Sigmoid colon (tissue), 4 donors: ENCODE data around the gene CLDN22.

Experiments used
- CTCF ChIP-seq, 4 experiments: fragments of 450-650 bp in 3 of 4; fragments of 200-600 bp in 1 of 4; IDR thresholded peaks; one replicate each; pipeline ENCODE4 v1.5.1; 2016 to 2019; ENCODE audit warnings: antibody characterized with exemption in 4 of 4, mild to moderate bottlenecking in 3 of 4, moderate library complexity in 2 of 4
- EP300 ChIP-seq, 4 donors: sonication (generic); formaldehyde crosslinking; IDR thresholded peaks; one replicate each; pipeline ENCODE4 v1.6.1; 2017; ENCODE audit warnings: antibody characterized with exemption in 4 of 4
- POLR2A ChIP-seq, 2 donors: fragments of 450-650 bp; IDR thresholded peaks; one replicate each; pipeline ENCODE4 v1.6.1; 2016; ENCODE audit warnings: antibody characterized with exemption in 2 of 2, mild to moderate bottlenecking in 2 of 2, moderate library complexity in 2 of 2
- POLR2AphosphoS5 ChIP-seq, 4 donors: sonication (generic); formaldehyde crosslinking; IDR thresholded peaks; one replicate each; pipeline ENCODE4 v1.6.1; 2017; ENCODE audit warnings: antibody characterized with exemption in 4 of 4

- TF ChIP-seq EP300 (IDR thresholded peaks at IDR 0.05) (no peak), POLR2A (IDR thresholded peaks at IDR 0.05) (no peak), POLR2AphosphoS5 (IDR thresholded peaks at IDR 0.05) (no peak), CTCF (IDR thresholded peaks at IDR 0.05) (no peak)
Observed at GRCh38 chr4:183348706-183349659, 28.9 kb upstream of the CLDN22 start.
